Mesenteric fat pad (tissue), 1 donor: ENCODE results near the gene KITLG. TPM values are rescaled to one million over a fixed set of nuclear protein-coding genes. Genes with fewer than 3 reads are reported as not detected.
"Not testable (repeated sequence)": the region's sequence is repeated elsewhere in the genome, so short reads cannot be mapped to it uniquely, and the experiment has no call there.

Source experiments
- DNase-seq: peaks from one replicate; pipeline ENCODE4 v3.0.0-alpha.2; 2020; ENCODE audit warnings: low spot score
- long read RNA-seq: library from polyadenylated mRNA; unstranded; transcript quantifications from one replicate; pipeline ENCODE4 v2.0.0, GENCODE V29; 2020
- total RNA-seq: library from RNA; stranded (reverse); fragmentation: NEBNext Ultra II Directional; extraction: Animal tissue kit (Norgen Biotek cat#: 25700); gene quantifications from one replicate; pipeline ENCODE4 v1.2.1, GENCODE V29; 2021
- donor health status: DM: yes; HTN: yes; CAD: no.

Gene KITLG, protein sequence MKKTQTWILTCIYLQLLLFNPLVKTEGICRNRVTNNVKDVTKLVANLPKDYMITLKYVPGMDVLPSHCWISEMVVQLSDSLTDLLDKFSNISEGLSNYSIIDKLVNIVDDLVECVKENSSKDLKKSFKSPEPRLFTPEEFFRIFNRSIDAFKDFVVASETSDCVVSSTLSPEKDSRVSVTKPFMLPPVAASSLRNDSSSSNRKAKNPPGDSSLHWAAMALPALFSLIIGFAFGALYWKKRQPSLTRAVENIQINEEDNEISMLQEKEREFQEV
- 9.6 TPM for total RNA-seq
- long read RNA-seq, full-length matches to known transcripts = 6 of 10 reads
- long read RNA-seq, partial matches to known transcripts = 0 of 10 reads
- long read RNA-seq, other reads (novel, unspliced or antisense) = 4 of 10 reads

DNA sequence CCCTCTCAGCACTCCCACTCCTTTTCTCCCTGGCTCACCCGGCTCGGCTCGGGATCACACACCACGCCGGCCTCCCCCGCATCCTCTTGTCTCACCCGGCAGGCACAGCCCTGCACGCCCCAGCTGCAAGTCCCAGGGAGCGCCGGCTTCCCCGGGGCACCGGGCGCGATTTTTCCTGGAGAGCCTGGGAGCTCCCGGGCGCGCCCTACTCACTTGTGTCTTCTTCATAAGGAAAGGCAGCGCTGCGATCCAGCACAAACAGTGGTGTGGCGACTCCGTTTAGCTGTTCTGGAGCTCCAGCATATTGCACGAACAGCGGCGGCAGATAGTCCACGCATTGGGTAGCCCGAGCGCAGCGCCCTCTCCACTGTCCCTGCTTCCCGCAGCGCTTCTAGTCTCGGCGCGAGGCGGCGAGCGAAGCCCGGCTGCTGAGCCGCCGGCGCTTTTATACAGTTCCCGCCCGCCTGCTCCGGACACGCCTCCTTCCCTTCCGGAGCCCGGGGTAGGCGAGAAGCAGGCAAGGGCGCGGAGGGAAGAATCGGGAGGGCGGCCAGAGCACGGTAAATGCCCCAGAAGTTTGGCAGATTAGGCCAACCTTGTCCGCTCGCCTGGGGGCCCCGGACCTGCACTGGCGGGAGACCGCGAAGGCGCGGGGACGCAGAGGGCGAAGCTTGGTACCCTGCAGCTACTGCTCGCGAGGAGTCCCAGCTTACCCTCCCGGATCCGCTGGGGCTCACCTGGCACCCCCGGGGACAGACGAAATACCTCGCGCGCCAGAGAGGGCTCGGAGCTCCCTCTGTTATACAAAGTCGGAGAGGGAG lies at the start of gene KITLG:
TSS of gene KITLG (minus strand) at position 421 of the 821 bp plus-strand sequence. CDS start at position 228, 193 bp downstream.
- peak; percentile 93 for DNase-seq

DNA sequence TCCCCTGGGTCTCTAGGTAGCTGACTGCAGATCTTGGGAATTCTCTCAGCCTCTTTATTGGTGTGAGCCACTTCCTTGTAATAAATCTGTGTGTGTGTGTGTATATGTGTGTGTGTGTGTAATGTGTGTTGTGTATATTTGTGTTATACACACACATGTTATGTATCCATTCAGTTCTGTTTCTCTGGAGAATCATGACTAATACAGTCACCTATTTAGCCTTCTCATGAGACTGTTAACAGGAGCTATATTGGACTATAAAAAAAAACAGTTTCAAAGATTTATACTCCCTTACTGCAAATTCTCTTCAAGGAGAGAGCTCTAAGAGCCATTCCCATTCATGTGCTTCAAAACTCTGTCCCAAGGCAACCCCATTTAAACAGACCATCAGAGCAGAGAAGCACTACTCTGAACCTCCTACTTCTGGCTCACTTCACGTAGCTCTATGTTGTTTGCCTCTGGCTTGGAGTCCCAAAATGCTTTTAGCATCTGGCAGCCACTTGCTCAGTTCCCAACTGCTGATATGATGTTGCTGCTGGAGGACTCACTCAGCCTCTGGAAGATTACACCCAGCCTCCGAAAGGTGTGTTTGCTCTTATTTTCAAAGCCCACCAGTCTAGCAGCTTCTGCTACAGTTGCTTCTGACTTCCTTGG lies 48.7 kb upstream of the KITLG start:
- DNase-seq = no peak

DNA sequence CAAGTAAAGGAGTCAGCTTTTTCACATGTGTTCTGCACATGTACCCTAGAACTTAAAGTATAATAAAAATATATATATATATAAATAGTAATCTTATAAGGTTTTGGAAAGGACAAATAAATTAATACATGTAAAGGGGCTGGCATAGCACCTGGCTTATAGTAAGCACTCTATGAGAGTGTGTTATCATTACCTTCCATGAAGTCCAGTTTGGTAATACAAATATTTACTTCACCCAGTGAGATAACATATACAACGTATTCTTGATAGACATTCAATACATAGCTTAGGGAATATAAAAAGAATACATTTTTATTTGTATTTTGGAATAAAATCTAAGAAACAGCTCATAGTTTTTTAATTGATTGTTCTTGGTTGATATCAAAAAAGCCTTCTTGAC lies 47.8 kb upstream of the KITLG start:
- DNase-seq = not testable (repeated sequence)

DNA sequence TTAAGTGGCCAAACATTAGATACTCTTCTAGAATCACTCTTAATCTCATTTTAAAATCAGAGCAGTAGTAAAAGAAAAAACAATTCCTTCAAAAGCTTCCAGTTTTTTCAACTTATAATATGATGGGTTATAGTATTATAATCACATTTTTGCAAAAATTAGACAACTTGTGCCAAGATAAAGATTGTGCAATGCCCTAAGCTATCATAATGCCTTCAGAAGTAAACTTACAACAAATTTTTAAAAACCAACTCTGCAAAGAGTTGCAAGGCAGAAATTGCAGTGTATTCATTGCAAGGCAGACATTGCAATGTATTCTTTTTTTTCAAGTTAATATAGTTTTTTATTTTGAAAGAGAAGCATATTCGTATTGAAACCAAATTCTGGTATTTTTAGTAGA lies 47.2 kb upstream of the KITLG start:
- no peak for DNase-seq

DNA sequence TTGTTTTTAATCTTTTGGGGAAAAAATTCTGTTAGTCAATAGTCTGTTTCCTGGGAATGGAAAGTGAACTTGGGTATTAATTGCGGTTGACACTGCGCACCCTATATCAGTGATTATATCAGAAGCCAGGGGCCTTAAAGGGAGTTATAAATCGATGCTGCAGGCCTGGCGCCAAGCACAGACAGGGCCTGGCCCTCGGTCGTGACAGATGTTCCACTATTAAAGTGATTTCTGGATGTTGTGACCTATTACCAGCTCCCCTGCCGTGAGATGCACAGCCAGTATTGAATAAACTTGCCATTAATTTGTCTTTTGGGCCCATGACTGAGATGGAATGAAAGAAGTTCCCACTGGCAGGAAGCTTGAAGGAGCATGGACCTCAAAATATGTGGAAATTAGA lies 45.1 kb upstream of the KITLG start:
- no peak for DNase-seq

DNA sequence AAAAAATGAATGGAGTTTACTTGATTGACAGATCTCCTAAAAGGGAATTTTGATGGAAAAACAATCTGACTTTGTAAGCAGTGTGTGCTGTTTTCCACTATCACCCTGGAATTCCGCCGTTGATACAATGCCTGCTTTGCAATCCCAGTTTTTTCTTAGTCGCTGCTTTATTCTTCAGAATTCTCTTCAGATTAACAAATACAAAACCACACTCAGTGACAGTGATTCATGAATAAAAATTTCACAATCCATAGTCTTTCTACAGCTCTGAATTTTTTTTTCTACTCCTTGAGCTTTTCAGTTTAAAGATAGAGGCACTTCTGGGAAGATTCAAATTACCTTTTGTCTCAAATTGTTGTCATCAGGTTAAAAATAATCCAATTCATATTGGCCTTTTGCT lies 44.6 kb upstream of the KITLG start:
- DNase-seq = no peak

DNA sequence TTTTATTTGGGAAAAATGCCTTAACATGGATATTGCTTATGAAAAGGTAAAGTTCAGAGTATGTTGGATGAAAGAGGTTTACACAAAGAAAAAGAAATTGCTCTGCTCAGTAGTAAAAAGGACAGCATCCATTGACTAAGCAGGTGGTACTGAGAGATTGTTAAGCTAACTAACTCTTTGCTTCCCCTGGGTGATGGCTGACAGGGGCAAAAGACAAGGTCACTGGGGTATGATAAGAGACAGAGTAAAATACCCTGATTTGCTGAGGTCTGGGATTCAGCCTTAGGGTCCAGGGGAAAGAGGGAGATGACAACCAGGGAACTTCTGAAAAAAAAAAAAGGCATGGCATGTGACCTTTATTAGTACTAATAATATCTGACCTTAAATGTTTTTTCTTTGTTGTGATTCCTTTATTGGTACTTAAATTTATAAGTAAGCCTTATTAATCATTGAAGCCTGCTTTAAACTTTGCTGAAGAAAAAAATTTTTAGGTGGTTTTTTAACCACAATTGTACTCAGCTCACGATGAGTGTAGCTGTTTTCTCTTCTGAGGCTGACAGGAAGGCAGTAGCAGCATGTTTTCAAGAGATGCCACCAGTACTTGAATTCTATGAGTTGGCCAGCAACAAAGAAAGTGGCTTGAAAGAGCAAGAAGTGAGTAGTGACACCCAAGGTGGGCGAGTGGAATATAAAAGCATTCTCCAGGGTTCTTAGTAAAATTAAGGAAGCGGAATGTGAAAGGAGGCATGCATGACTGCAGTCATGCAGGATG lies 43.7 kb upstream of the KITLG start:
- no peak for DNase-seq

DNA sequence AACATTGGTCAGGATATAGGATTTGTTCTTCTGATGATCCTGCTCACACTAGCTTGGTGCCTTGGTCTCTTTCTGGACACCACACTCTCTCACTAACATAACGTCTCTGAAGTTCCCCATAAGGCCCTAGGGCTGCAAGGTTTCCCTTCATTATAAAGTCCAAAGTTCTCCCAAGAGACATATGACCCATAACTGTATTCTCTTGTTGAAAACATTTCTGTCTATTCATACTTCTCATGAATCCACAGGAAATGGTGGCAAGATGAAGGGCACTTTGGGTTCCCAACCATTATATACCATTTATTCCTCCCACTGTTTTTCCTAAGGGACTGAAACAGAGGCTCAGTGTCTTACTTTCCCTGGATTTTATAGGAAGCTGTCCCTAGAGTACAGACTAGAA lies 37.1 kb upstream of the KITLG start:
- DNase-seq = no peak

DNA sequence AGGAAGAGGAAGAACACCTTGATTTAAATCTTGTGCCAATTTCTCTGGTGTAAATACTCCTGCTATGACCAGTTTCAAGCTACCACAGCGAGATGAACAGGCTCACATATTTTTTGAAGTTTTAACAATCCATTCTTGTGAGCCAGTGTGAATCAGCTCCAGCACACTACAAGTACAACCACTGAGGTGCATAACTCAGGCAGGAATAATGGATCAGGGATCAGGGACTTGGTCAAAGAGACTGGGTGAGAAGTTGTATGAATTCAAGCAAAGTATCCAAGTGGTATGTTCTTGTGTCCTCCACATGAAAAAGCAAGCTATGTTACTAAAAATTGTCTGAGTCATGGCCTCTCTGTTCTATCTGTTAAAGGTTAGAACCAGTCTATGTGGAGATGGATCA lies 35.2 kb upstream of the KITLG start:
- DNase-seq = no peak

DNA sequence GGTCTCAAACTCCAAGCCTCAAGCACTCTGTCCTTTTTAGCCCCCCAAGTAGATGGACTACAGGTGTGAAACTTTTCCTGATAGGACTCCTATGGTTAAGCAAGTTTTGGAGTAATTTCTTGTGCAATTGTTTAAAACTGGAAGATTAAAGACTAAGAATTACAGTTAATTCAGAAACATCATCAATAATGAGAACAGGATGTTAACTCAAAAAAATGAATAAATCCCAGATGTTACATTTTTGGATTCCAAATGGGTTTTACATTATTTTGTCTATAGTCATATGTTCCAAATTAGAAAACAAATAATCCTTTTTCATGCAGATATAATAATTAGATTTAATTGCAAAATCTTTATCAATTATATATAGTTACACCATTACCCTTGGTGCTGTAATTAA lies 24.4 kb upstream of the KITLG start:
- DNase-seq = no peak

DNA sequence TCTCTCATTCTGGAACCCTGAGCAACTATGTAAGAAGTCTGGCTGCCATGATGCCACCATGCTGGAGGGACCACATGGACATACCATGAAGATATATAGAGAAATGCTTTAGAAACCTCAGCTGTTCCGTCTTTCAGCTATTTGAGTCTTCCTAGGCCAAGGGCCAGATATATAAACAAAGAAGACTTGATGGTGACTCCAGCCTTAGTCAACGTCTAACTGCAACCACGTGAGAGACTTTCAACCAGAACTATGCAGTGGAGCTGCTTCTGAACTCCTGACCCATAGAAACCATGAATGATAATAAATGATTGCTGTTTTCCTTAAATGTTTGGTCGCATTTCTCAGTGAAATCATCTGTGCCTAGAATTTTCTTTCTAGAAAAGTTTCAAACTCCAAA lies 20.0 kb upstream of the KITLG start:
- no peak for DNase-seq

DNA sequence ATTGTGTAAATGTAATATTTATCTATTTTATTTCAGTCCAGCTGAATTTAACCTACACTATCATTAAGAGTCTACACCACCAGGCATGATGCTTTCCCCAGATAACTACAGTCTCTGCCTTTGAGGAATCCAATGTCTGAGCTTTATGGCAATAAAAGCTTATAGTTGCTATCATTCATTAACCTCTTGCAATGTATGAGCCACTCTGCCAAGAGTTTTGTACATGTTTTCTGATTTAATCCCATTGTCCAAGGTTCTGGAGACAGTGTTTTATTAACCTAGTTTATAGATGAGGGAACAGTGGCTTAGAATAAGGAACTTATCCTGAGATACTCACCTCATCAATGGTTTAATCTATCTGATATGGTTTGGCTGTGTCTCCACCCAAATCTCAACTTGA lies 17.1 kb upstream of the KITLG start:
- no peak for DNase-seq

DNA sequence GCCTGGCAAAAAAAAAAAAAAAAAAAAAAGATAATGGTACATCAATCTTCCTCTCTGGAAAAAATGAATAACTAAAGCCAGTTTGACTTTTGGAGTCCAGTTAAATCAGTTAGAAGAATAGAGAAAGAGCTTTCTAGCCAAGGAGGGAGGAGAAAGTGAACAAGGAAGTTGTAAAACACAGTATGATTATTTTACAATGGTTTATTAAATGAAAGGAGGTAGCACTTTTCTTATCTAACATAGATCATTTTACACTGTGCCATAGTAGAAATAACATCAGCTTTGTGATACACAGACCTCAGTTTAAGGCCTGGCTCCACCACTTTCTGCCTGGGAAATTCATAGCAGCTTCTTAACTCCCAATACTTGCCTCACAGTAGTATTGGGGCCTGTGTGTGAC lies 15.4 kb upstream of the KITLG start:
- DNase-seq = no peak

DNA sequence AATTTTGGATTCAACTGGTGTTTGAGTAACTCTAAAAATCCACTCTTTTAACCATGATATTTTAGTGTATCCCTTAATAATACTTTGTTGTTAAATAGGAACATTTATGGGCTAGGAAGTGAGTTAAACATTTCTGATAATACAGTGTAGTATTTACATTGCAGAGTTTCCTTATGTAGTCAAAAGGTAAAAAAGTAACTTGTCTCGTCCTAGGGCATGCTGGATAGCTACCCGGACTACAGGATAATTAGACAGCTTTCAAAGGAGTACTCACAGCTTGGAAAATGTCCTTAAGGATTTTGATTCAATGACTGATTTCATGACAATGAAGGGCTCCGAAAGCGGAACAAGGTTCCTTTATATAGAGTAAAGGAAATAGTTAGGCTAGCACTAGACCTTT lies 14.5 kb upstream of the KITLG start:
- no peak for DNase-seq

DNA sequence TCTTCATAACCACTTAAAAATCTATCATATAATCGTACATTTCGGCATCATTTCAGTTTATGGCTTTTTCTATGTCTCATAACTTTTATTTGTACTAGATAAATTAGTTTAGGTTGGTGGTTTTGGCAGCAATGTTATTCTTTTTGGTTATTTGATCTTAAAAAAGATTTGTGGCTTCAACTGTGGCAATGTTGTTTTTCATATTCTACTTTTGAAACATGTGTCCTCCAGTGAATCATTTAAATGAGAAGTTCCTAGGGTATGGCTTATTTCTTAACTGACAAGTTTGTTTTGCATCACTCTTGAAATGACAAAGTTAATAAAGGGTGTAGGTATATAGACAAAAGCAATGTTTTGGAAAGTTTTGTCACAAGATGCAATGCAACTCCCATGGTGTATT lies 11.1 kb upstream of the KITLG start:
- no peak for DNase-seq

DNA sequence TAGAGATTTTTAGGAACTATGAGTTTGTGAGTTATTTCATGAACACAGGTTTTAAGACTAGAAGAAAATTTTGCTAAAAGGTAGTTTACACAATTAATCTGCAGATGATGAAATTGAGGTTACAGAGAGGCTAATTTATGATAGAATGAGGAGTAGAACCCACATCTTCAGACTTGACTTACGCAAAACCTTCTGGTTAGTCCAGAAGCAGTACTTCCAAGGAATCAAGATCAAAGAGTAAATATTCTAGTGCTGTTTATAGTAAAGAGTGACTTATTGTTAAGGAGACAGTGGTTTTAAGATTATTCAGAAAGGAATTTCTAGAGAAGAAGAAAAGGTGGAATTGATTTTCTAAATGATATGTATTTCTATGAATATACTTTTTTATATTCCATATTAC lies 10.6 kb upstream of the KITLG start:
- no peak for DNase-seq

DNA sequence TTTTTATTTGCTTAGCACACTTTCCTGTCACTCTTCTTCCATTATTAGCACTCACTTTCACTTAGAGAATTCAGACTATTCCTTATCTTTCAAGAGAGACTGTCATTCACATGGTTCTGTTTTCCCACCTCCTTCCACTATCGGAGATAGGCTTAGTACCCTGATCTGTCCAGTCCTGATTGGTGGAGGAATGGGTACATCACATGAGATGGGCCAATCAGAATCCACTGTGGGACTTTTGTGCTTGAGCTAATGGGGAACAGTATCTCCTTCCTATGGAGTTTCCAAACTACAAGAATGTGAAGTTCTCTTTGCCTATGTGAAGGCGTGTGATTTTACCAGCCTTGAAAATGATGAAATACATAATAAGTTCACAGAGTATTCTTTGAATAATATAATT lies 4.8 kb upstream of the KITLG start:
- DNase-seq = no peak

DNA sequence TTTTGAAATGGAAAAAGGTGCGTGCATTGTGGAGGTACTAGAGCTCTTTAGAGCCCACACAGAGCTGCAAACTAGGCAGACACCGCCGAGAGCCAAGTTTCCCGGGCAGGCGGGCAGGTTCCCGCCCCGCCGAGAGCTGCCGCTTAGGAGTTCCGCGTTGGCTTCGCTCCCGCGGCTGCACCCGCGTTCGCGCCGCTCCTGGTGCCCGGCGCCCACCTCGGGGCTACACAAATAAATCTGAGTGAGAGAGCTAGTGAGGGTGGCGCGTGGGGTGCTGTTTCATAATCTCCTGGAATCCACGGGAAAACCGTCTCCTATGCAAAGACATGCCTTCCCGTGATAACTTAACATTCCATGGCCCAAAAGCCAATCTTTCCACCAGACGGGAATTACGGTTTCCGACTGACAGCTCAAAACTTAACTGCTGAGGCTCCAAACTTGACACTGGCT lies 645 bp downstream of the KITLG start:
- DNase-seq = no peak

DNA sequence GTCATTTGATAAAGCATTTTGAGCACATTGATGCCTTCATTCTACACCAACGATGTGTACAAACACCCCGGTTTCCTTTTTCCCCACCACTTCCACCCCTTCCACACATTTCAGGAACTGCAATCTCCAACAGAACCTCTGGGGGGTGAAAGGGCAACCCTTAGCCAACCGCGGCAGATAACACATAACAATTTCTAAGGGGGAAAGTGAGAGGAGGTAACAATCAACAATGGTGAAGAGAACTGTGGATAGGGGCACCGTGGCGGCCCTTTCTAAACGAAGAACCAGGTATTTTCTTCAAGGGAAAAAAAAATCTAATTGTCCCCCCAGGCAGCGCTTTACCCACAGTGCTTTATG lies 1.1 kb downstream of the KITLG start:
- DNase-seq = no peak

DNA sequence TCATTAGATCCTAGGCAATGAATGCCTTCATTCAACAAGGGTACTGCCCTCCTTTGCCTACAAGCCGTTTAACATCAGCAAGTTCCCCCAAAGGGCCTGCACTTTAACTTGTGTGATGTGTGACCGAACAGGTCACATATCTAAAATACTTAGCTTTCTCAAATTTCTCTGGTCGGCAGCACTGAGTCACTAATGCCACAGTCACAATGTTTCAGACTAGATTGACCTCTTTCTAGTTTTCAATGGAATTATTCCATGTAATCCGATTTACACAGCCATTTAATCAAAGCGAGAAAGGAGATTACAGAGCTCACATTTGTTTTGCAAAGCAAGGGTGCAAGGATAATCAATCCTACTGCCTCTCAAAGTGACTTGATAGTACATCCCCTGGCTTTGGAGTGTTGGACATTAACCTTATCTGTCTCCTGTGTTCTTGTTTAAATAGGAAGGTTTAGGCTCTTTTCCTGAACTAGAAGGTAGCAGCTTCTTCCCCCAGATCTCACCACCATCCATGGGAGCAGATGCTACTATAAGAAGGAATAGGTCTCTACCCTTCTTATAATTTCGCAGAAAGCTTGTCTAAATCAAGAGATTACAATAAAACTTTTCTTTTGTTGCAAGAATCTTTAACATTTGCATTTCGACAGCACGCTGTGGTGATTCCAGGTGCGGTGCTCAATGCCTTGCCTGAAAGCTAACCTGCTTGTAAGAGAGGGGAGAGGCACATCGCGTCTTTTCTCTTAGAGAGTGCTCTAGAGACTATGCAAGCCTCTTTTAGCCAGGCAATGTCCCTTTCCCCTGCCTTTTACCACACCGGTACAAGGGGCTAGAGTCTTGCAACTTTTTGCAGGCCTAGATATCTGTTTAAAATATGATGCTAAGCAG lies 1.8 kb downstream of the KITLG start:
- no peak for DNase-seq
